HG03066 (cell line): ENCODE measurements around the gene SLC9A2.

Source experiments
- ATAC-seq: cut with Tn5 transposase; IDR thresholded peaks from one replicate; pipeline ENCODE4 v1.9.1; 2021; ENCODE audit warnings: low read depth; ENCODE audit not compliant: unreplicated experiment

The SLC9A2 gene

DNA sequence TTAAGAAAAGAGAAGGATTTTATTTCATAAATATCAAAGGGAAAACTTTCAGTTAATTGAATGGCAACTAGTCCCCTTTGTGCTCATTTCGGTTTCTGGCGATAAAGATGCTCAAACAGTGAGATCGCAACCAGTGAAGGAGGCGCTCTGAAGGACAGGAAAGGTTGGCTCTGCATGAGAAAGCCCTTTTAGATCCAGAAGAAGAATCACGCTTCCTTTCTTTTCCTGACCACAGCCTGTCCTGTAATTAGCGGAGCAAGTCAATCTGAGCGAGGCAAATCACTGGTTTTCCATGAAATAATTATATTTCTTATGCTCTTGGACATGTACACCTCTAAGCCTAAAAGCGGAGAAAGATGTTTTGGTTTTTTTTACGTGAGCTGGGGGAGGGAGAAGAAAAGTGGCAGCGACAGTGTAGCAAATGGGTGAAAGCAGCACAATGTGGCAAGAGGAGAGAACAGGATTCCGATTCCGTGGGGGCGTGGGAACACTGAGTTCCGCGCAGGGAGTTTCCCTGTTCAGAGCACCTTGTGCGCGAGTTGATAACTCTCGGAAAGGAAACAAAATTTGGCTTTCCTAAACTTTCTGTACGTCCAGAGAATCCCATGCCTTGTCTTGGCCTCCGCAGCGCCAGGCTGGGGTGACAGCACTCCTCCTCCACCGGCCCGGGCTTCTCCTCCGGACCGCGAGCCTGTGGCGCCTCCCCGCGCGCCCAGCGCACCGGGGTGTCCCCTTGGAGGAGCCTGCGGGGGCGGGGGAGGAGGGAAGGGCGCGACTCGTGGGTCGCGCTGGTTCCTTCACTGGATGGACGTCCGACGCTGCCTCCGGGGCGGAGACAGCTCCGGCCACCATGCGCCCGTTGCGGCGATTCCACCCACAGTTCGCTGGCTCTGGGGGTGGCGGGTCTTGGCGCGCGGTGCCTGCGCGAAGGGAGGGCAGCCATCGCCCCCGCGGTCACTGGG is 620 bp upstream of the SLC9A2 start:
- no peak for ATAC-seq

DNA sequence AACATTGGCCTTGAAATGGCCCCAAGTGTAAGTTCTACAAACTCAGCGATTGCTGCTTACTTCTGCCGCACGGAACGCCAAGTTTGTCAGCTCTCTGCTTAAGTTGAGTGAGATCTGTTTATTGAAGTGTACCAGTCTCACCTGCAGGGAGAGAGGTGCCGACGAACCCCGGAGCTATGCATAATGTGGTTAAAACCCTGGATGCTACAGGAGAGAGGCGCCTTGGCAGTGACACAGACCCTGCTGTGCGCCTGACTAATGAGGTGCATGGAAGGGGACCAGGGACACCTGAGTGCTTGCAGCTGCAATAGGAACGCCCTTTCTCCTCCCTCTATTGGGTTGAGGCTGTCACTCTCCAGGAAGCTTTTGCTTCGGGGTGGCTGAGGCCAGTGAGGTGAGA is 979 bp downstream of the SLC9A2 start:
- no peak for ATAC-seq

DNA sequence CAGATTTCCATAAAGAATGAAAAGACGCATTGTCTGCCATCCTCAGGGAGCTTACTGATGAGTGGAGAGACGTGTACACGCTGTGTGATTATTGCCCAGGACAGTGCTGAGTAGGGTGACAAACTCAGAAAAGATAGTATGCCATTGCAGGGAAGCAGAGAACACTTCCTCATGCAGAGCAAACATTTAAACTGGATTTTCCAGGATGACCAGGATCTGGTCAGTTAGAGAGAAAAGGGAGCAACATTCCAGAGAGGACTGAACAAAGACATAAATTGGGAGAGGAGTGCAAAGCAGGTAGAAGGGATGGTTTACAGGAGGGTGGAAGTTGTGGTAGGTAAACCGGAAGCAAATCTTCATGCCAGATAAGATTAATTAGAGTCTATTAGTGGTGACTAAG is 2.3 kb downstream of the SLC9A2 start:
- ATAC-seq, result no peak

DNA sequence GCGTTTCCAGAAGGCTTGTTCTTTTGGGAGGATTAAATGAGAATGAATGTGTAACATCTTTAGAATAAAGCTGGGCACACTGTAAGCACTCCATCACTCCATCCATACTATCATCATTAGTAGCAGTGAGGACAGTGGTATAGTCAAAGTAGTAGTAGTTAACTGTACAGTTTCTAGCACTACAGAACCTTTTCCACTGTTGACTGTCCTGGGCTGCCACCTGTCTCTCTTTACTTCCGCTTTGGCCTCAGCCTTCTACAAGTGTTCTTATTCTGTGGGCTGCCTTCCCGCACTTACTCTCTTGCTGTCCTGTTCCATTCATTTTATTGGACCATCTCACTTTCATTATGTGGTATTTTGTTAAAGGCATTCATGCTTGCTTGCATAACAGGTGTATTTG is 3.3 kb downstream of the SLC9A2 start:
- ATAC-seq, result no peak

DNA sequence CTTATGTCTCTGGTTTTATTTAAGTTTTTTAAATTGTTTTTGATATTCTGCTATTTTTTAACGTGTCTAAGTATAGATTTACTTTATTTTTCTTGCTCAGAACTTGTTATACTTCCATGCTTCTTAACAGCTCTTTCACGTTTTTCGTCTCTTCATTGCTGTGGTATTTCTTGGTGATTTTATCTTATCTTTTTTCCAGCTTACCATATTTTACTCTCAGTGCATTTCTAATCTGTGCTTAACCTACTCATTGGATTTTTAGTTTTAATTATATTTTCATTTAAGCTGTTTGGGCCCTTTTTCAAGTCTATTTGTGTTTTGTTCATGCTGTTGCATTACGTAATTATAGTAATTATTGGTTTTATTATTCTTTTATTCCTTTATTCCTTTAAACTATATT is 11.1 kb downstream of the SLC9A2 start:
- ATAC-seq, result no peak

DNA sequence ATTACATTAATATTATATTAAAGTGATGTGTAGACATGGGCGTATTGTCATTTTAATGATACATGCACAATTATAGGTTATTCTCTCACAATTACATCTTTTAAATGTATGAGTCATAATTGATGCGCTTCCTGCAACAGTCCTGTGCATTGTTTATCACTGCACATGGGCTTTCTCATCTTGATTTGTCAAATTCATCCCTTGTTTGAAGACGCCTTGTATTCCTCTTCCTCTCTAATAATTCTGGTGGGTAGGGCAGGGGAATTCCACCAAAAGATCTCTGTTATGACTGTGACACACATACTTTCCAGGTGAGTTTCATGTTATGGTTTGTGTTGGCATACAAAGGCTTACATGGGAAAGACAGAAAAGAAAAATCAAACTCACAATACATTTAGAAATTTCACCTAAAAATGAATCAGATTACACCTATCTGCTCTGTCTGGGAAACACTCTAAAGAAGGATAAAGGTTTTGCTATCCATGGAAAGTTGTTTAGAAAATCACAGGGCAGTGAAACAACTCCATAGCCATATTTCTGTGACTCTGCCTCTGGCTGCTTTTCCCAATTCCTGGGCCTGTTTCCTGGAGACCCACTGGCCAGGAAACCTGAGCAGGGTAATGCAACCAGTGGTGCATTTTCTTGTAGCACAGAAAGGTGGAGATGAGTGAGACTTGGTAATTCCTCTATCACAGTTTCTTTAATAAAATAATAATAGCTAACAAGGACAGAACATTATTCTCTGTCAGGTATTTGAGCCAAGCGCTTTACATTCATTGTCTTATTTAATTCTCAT is 13.2 kb downstream of the SLC9A2 start:
- no peak for ATAC-seq

DNA sequence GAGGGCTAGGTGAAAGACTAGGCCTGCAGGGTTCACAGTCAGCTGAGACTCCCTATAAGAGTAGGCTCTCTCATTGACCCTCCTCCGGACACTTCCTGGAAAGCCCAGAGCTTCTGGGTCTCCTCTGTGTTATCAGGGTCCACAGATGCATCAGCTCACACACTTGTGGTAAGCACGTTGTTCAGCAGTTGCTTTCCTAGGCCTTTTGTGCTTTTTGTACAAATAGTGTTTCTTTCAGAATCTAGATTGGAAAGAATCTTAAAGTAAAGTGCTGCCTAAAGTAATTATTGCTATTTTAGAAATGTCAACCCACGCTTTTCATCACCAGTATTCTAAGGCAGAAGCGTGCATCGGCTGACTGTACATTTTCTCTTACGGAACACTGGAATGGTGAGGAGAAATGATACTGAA is 15.5 kb downstream of the SLC9A2 start:
- ATAC-seq, result no peak

DNA sequence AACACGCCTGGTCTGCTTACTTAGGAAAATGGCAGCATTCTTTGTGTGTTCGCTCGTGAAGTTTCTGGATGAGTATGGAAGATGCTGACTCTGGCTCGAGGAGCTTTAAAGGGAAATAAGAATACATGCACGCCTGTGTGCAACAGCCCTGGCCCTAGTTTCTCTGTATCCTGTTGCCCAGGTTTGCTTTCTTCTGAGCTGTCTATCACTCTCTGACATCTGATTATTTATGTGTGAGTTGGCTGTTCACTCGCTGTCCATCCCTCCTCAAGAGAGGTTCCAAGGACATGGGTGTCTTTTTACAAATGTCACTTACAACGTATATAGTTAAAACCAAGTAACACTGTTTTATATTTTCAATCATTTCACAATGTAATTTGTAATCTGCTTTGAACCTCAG is 16.0 kb downstream of the SLC9A2 start:
- ATAC-seq, result no peak

DNA sequence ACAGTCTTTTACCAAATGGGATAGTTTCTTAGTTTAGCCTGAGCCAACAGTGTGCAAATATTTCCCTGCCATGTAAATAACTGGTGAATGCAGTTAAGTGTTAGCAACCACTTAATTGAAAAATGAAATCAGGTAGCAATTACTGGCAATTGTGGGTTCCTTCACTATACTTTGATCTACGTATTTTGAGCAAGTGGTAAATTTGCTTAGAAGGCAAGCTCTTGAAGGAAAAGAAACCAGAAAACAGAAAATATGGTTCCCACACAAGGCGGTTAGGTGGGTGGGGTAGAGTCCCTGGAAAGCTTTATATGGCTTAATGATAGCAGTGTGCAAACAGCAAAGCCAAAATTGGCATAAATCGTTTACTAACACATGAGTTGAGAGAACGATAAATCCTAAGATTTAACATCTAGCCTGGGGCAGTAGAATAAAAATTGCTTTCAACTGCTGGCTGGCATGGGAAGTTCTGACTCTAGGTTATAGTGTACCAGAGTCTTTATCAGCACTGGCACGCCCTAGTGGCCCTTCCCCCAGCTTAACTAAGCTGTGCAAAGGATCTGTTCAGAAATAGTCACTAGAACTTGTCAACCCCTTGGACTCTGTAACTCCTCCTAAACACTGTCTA is 17.0 kb downstream of the SLC9A2 start:
- ATAC-seq, result no peak

DNA sequence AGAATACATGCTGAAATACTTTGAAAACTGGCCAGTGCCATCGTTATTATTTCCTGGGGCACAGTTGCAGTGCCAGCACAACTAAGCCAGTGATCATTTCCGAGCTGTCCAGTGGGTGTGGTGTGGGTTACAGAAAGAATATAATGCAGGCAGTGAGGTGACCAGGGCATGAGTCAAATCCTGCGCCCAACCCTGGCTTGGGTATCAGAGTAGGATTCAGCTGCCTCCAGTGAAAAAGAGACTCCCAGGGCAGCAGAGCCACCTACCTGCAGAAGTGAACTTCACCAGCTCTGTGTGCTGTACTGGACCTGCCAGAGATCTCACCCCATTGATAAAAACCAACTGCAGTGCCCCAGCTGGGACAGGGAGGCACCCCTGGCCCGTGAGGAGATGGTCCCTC is 18.0 kb downstream of the SLC9A2 start:
- no peak for ATAC-seq

DNA sequence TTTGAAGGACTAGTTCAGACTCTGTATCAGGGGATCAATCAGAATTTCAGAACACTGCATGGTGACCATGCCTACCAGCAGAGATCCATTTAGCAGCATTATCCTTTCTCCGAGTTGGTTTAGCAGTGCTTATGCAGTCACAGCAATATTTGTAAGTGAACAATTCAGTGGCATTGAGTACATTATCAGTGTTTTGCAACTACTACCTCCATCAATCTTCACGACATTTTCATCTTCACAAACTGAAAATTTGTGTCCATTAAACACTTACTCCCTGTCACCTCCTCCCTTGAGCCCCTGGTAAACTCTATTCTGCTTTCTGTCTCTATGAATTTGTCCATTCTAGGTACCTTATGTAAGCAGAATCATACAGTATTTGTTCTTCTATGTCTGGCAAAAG is 20.1 kb downstream of the SLC9A2 start:
- ATAC-seq, result no peak

DNA sequence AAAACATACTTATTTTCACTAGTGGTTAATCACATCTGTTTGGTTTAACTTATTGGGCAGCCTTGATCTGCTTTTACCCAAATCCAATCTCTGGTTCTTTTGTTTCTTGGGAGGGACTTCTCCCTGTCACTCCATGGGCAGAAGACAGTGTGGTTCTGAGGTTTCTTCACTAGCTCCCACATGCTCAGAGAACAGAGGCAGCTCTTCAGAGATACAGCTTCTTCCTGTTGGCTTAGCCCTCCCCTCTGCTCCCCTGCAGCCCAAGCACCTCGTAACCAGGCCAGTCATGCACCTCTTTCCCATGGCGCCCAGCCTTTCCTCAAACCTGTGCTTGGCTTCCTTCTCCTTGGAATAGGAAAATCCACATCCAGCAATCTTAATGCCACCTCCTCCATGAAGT is 32.8 kb downstream of the SLC9A2 start:
- ATAC-seq, result no peak

DNA sequence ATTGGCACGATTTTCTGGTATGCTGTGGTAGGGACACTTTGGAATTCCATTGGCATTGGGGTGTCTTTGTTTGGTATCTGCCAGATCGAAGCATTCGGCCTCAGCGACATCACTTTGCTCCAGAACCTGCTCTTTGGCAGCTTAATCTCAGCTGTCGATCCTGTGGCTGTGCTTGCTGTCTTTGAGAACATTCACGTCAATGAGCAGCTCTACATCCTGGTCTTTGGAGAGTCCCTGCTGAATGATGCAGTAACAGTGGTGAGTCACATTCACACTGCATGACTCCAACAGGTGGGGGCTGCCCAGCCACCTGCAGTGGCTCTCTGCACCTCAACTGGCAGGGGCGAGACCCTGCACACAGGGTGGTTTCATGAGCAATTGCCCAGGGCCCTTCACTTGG is 38.4 kb downstream of the SLC9A2 start:
- ATAC-seq, result no peak

DNA sequence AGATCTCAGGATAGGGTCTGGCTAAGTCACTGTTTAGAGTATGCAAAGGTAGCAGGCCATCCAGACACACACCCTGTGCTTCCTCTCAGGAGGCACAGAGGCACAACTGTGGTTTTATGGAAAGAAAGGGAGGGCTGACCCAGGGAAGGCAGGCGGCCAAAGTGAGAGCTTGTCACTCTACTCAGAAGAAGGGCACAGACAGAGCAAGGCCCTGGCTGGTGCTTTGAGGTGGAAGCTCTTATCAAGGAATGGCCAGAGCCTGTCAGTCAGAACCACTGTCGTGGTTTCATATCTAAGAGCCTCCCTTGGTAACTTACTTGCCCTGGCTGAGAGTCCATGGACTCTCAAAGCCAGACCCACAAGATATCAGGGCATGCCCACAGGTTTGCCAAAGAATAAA is 40.7 kb downstream of the SLC9A2 start:
- ATAC-seq, result no peak

DNA sequence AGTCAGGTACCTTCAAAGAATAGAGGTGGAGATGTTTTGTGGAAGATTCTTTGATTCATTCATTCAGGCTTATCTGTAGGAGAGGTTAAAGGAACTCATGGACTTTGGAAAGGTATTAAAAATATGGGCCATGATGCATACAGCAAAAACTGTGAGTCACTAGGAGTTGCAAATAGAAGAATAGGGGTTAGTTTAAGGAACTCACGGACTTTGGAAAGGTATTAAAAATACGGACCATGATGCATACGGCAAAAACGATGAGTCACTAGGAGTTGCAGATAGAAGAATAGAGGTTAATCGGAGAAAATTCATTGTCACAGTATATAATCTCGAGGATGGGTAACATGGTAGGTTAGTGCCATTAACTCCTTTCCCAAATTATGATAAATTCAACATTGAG is 41.2 kb downstream of the SLC9A2 start:
- no peak for ATAC-seq

DNA sequence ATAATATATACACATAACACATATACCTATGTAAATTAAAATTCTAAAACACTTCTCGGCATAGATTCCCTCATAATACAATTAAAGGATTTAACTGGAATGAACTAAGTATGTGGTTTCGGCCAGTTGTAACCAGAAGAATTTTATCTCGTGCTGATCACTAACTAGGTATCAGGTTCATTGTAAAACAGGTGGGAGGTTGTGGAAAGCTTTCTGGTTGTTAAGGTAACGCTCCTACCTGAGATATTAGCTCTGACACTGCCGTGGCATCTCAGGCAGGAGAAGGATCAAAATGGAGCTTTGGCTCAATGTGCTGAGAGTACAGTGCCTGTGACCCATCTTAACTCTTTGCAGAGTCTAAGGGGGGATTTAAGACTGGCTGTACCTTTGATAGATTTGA is 42.5 kb downstream of the SLC9A2 start:
- ATAC-seq, result no peak

DNA sequence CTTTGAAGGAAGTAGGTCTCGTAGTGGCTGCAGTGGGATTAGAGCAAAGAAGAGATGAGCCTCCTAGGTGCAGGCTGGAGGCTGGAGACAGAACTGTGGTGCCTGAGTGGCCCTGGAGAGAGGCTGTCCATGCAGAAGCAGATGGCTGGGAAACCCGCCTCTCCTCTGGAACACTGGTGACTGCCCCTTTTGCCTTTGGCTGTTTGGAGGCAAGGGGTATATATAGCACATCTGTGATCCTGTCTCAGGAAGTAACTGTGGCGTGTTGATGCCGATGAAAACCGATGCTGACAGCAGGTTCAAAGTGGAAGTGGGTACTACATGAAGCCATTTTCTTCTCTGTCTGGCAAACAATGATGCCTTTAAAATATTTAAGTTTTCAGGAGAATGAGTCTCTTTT is 43.5 kb downstream of the SLC9A2 start:
- ATAC-seq, result no peak

DNA sequence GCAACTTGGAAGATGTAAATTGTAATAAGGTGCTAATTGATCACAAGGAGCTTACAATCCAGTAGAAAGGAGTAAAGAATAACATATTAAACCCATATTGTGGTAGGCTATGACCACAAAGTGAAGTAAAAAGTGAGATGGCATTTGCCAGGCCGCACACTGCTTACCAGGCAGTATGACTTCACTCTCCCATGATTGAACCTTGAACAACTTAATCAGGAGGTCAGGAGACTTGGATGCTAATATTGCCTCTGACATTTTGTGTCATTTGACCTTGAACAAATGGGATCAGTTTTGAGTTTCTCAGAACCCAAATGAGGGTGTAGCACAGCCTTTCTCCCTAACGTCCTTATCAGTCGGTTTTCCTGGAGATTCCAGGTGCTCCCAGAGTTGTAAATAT is 44.0 kb downstream of the SLC9A2 start:
- ATAC-seq, result no peak

DNA sequence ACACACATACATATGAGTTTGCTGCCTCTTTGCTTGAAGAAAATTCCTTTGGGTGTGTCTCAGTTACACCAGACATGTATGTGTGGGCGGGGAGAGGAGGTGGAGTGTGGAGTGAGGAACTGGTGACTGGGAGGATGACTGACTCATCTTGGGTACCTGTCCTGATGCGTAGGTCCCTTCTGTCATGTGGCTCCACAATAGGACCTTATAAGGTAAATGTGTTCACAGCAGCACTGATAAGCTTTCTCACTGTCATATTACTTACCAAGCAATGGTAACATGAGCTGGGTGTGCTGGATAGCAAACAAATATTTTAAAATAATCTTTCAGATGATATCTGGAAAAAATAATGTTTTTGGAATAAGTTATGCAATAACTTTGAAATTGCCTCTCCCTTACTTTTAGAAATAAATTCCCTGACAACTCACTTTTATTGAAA is 45.1 kb downstream of the SLC9A2 start:
- ATAC-seq, result no peak

DNA sequence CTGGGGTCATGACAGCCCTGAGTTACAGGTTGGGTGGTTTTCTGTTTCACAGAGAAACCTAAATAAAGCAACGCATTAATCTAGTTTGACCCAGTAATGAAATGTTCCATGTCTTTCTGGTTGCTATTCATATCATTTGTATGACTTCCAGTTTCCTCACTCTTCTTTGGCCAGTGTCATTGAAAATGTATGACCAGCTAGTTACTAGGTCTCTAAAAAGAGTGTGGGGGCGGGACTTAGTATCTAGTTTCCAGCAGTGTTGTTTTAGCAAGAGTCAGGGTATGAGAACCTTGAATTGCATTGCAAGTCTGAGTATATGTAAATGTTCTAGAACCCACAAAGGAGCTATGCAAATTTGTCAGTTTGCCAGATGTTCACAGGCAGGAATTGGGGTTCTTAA is 47.7 kb downstream of the SLC9A2 start:
- ATAC-seq, result no peak

DNA sequence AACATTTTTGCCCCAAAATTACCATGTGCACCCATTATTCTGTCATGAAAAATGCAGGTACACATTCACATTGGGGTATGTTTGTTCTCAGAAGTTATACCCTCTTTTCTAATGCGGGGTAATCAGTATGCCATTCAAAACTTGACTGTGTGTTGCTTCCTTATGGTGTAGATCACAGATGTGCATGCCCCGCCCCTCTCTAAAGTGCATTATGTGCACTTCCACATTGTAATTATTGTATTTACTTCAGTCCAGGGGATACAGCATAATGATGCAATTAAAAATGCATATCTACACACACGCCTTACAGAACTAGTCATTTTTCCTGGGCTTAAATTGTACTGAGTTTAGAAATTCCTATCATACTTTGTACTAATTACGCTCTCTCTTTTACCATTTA is 48.8 kb downstream of the SLC9A2 start:
- ATAC-seq, result no peak
